Measurements from ENCODE around the gene COBLL1.

COBLL1 gene

DNA sequence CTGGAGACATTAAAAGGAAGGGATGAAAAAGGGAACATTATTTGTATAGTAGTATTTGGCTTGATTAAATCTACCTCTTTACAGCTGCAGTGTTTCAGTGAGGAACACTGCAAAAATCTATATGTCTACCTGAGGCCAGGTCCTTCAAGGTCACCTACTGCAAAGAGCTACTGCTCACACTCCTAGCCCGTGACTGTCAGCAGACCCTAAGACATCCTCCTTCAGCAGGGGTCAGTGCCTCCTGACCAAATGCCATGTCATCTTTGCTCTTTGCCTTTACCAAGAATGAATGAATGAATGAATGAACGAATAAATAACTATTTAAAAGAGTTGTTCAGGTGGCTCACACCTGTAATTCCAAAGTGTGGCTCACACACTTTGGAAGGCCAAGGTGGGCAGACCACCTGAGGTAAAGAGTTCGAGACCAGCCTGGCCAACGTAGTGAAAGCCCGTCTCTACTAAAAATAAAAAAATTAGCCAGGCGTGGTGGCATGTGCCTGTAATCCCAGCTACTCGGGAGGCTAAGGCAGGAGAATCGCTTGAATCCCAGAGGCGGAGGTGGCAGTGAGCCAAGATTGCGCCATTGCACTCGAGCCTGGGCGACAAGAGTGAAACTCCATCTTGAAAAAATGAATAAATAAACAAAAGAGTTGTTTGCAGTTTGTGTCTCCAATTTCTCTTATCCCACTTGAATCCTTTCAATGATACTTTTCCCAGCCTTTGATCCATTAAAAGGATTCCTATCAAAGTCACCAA lies 136.0 kb downstream of the COBLL1 start:
- no peak for DNase-seq

DNA sequence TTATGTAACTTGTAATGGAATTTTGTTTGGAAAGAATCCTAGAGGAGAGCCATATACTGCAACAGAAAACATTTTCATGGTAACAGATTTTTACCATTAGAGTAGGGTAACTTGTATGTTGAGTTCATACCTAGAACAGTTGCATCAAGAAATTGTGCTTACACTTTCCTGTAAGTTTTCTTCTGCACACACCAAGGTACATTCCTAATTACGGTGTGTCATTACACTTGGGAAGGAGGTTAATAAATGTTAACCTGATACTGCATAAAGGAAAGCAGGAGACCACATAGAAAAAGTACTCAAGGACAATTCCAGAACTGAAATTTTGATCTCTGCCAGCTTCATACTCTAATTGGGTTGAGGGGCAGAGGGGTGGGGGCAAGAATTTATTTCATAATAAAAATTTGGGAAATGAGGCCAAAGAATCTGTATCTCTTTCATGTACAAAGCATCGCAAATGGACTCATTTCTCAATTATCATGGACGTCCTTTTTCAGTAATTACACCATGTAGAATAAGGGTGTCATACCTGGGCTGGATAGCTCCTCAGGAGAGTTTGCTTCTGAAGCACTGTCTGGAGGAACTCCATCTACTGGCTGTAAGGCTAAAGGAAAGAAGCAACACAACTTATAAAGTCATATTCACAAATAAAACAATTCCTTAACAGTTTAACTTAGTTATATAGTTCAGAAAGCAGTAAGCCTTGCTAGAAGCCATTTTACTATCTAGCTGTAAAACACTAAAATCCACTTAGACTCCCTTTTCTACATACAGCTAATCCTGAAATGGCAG lies 137.5 kb downstream of the COBLL1 start:
- DNase-seq: no peak

DNA sequence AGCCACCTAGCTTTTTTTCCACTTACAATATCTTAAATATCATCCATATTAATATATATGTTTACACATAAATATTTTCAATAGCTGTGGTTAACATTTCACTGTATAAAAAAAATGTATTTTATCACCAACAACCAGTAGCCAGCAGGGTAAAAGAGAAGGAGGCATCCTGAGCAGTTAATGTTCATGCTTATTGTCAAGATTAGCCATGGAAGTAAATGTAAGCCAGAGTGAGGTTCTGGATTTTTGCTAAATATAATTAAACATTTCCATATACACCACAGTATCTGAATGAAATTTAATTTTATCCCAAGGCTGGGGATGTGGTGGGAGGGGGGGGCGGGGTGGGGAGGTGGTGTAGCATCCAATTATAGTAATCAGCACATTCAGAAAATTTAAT lies 140.1 kb downstream of the COBLL1 start:
- DNase-seq: no peak

DNA sequence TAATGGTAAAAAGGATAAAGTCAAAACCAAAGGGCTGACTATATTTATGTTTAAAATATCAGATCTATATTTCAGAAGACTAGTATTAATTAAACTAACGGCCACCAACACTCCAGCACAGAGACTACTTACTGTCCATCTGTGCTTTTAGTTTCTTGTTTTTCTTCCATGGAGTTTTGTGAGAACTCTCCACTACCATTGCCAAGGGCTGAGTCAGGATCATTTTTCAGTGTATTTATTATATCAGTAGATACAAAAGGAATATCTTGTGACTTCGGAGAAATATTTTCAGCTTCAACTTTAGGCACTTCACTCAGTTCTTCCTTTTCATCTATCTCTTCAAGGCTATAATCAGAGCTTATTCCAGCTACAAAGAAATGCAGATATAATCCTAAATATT lies 141.2 kb downstream of the COBLL1 start:
- DNase-seq: no peak

DNA sequence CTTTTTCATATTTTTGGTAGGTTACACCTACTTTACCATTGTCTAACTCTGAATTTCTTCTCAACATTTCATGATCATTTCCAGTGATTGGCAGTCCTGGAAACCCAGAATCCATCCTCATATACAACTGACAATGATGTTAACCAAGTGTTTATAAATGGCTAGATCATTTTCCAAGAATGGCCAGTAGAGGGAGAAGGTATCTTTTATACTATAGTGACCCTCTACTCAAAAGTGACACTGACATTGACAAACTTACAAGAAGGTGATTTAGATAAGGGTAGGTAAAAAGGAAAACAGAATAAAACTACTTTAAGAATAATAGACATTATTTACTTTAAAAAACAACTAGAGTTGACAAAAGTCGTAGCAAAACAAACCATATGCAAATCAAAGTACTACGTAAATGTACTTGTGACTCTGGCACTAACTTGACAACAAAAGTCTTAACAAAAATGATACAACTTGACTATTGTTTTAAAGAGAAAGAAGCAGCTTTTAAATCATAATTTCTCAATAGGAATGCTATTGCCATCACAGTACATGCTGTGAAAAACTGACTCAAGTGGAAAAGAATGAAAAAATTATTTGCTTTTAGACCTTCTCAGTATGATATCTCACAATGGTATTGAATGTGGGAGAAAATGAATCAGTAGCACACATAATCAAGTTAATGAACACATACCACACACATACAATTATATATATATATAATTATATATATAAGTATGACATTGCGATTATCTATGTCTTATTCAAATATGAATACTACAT lies 143.7 kb downstream of the COBLL1 start:
- DNase-seq: no peak

DNA sequence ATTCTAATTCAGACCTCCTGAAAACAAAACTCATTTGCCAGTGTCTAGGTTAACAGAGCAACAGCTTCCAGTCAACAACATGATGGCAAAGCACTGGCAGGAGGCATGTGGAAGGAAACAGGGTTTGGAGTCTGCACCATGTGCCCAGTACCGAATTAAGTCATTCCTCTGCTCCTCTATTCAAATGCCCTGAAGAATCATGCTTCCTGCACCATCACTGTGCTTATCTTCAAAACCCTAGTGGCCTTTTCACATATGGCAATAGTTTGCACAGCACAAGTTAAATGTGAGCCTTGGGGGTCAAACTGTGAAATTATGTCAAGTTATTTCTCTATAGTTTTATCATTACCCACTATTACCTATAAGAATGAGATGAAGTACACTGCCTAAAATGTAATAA lies 145.0 kb downstream of the COBLL1 start:
- DNase-seq: no peak

DNA sequence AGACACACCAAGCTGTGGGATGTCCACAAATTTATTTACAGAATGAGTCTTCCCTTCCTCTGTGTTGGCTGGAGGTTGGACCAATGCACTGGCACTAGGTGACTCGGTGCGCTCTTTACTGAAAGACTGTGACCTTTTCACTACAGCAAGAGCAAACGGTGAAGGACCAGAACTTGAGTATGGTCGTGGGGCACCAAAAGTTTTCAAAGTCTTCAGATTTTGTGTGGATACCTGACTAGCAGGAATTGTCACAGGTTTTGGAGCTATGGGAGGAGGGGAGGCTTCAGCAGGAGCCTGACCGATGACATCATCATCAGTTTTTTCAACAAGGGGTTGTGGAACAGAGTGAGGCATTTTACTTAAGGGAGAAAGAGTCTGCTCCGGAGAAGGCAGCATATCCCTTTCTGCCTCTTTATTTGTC lies 147.3 kb downstream of the COBLL1 start:
- DNase-seq: peak; percentile 69

DNA sequence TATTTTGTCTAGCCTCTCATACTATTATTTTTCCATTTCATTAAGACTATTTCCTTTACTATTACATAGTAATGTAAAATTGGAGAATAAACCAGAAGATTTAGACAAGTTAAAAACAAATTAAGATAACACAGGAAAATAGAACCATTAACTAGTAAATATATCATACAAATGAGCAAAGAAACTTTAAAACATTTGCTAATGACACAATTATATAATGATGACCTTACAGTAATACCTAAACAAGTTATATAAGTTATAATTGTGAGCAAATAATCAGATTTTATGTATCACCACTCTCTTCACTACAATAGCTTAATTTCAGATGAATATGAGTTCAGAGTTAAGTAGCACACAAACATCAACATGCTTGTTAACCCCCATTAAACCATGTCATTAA lies 147.8 kb downstream of the COBLL1 start:
- no peak for DNase-seq

DNA sequence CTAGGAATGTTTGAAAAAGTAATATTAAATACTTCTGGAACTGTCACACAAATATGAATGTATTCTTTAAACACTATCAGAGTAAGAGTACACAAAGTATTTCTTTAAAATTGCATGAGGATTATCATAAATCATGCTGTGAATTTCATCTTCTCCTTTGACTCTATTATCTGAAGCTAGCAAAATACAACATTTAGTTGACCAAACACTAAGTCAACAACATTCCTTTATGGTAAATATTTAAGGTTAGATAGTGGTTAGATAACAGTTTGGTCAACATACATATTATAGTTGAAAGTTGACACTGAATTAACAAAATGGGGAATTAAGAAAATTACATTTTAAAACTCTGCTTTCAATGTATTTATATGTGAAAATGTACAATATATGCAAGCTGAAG lies 148.2 kb downstream of the COBLL1 start:
- DNase-seq: no peak

DNA sequence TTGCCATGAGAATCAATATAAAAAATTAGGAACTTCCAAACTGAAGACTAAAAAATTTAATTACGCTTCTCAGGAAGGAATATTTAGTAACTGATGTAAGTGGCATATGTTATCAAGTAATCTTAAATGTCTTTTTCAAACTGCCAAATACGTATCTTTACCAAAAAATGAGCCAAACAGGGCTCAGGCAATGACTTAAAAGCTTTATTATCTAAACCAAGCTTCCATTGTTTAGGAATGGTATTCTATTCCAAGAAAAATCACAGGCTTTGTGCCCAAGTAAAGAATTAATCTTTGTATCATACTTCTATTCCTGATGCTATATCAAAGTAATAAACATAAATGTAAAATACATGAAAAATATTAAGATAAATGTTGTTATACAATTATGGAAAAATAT lies 148.7 kb downstream of the COBLL1 start:
- no peak for DNase-seq

DNA sequence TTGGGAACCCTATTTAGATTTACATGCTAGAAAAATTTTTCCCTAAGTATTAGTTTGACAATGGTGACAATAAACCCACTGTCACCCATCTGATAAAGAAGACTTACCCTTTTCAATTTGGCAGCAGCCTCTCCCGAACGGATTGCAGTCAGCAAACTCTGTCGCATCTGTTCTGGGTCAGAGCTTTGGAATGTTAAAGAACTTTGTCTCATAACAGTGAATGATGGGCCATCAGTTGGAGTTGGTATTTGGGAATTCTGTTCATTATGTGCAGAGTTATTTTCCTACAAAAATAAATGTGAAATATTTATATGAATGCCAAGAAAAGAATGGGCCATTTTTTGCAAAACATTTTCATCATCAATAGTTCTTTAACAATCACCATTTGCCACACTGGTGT lies 149.5 kb downstream of the COBLL1 start:
- DNase-seq: no peak

DNA sequence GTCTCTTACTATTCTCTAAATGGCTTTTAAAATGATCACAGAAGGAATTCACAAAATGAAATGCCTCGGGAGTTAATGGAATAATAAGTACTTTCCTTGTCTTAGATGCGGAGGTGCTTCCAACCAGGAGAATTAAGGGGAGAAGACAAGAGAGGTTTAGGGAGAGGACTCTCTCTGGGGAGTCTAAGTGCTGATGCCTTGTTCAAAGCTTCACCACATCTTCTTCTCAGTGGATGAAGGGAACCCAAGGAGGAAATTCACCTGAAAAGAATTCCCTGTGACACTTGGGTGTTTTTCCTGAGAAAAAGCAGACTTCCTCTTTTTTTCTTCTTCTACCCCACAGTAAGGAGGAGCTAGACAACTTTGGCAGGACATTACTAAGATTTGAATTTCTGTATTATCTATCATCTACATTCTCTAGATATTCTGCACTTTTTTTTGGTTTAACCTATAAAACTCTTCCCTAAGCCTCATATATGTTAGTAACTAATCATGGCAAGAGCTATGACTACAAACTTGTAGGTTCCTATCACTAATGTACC lies 150.2 kb downstream of the COBLL1 start:
- DNase-seq: no peak

DNA sequence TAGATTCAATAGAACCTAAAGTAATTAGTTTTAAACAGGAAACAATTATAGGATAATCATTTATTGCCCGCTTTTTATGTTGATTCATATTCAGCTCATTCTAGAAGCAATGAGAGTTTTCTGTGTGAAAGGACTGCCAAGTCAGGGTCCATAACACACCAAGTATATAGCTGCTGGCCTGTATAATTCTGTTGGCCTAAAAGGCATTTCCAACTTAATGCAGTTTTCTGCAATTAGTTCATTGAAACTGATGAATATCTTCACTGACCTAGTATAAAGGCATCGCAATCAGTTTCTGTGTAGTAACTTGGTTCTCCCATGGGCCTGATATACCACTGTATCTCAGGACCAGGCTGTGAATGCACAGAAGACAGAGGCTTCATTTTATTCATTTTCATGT lies 151.3 kb downstream of the COBLL1 start:
- DNase-seq: no peak

DNA sequence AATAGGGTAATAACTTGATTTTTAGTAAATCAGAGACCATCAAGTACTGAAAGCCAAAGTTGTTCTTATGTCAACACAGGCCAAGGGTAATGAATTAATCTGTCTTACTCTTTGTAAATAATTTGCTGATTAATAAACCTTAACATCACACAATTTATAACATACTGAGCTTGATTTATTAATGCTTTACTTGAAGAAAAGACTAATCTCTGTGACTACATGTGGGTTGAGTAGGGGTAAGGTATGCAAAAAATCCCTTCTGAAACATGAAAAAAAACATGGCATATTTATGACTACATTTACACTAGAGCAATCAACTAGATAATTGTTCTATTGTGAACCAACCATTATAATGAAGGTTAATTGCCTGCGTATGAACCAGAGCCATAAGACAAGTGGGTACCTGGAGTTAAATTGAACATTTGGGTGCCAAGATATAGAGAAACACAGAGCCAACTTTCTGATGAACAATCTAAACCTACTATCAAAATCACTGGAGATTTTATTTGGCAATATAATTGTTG lies 152.7 kb downstream of the COBLL1 start:
- DNase-seq: no peak

DNA sequence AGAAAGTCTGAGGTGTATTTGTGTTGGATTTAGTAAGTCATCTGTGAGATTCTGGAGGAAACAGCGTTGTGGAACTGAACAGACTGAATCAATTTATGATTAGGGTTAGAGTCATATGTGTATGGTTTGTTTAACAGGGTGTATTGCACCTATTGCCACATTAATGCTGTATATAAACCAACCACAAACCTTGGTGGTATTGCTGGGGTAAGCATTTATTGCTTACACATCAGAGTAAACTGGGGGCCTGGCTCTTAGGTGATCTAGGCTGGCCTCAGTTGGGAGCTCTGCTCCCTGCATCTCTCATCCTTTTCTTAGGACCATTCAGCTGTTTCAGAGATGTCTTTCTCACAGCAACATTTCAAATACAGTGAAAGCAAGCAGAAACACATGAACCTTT lies 160.6 kb downstream of the COBLL1 start:
- no peak for DNase-seq

DNA sequence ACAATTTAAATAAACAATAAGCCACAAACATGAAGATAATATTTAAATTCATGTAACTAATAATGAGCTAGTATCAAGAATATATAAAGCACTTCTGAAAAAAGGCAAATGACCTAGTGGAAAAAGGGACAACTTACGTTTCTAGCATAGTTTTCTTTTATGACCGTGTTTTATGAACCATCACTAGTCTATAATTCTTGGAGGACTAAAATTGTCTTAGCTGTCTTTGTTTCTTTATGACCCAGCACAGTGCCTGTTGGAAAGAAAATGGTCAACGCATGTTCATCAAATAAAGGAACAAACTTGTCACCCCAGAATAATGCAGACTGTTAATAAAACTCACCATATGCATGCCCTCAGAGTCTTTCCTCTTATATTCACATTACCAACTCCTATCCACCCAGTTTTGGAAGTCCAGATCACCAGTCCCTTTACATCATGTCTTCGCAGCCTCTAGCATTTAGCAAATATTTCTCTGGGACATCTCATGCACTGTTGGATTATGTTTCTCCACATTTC lies 162.9 kb downstream of the COBLL1 start:
- no peak for DNase-seq

DNA sequence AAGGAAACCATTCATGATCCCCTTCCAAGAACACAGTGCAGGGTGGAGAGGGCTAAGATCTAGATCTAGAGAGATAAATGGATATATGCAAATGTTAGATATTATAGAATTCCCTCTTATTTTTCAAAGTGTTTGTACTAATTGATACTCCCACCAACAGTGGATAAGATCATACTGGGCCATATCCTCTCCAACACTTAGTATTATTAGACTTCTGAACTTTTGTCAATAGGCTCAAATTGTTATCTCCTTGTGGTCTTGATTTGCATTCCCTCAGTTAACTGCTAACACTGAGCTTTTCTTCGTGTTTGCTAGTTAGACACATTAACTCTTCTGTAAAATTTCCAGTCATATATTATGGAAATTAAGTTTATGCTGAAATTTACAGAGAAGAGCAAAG lies 163.9 kb downstream of the COBLL1 start:
- DNase-seq: no peak

DNA sequence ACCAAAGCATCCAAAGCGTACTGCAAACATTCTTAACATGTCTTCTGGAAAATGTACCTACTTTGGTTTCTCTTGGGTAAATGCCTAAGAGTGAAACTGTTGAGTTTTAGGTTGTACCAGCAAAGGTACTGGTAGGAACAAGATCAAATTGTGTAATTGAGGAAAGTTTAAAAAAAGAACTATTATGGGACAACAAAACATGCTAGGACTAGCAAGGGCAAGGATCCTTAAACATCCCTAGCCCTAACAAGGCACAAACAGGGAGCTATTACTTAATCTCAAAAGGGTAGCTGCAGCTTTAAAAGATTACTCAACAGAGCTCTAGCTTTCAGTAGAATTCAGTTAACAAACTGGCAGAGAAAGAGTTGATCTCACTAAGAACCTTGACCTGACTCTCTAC lies 164.4 kb downstream of the COBLL1 start:
- no peak for DNase-seq

DNA sequence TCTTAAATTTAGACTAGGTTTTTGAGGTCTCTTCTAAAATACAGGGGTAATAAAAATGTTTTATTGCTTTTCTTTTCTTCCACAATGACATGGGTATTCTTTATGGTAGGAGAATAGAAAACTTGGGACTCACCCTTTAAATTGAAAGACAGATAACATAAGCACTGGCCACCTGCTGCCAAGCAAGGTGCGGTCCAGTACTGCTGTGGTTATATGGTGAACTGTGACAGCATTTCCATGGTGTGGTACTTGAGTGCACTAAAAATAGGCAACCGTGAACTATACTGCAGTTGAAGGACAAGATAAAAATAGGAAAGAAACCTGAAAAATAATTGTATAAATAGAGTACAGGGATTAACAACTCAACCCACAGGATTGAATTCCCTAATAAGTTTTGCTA lies 165.9 kb downstream of the COBLL1 start:
- no peak for DNase-seq

DNA sequence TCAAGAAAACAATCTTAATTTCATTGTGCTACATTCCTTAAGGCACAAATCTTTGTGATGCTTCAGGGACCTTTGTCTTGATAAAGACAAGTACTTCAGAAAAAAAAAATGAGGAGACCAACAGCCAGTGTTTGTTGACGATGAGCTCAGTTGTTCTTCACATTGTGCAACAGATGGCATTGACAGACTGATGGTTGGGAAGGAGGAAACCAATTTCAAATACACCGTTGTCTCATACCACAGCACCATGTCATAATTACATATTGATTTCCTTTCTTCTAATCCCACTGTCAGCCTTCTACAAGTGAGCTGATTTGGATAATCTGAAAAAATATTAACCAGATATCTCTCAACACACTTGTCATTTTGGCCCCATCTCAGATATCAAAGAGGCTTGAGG lies 166.6 kb downstream of the COBLL1 start:
- DNase-seq: no peak

DNA sequence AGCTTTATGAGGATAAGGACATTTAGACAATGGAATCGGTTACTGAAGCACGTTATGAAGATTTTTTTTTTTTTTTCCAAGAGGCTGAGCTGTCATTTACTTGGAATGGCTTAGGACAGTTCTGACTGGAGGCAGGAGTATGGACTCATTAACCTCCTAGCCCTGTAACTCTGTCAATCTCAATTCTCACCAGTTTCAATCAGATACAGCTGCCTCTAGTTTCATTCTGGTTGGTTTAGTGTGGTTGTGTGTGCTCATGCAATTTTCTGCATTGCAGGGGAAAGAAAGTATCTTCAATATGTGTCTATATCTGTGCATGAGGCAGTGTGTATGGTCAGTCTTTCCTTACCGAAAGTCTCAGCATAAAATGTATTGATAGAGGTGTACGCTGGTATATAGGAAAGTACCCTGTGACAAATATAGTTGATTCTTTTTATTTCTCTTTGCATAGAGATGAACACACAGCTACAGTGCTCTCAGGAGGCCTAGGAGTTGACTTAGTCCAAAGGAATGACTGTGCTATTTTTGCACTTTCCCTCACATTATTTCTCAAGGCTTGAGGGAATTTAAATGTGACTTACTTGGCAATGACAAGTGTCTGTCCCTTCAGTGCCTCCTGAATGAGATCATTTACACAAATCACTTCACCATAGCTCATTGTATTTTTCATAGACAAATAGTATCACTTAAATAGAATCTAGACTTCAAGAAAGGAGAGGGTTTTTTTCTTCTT lies 169.8 kb downstream of the COBLL1 start:
- DNase-seq: no peak

DNA sequence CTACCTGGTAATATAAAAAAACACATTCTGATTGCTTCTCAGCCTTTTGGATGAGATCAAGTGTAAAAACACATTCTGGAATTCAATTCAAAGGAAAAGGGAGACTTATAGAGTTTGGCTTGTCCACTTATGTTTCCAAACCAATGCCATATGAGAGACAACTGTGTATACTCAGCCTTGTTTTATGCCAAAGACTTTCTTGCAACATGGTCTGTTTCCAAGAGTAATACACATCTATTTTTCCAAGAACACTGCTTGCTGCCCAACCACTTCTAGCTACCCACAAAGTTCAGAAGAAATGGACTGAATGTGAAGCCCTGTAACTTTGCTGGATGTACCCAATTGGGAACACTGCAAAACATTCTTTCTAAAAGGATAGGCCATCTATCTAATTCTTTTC lies 172.3 kb downstream of the COBLL1 start:
- no peak for DNase-seq

Measured in islet precursor cell (in vitro differentiated cells).